Measurements from ENCODE around the gene ELF2. TPM values are rescaled to one million over a fixed set of nuclear protein-coding genes. Genes with fewer than 3 reads are reported as not detected.
"Not testable (repeated sequence)": the region's sequence is repeated elsewhere in the genome, so short reads cannot be mapped to it uniquely, and the experiment has no call there.

Gene ELF2
- polyA plus RNA-seq, 3 donors = 55.3 to 67.1 (median 60.2) TPM

- no peak for DNase-seq
Measured at GRCh38 chr4:139196462-139196861, 19.4 kb upstream of the ELF2 start.

- DNase-seq = no peak
Measured at GRCh38 chr4:139191373-139191772, 14.4 kb upstream of the ELF2 start.

- DNase-seq = no peak
Measured at GRCh38 chr4:139189972-139190371, 13.0 kb upstream of the ELF2 start.

- no peak for DNase-seq
Measured at GRCh38 chr4:139189417-139189749, 12.4 kb upstream of the ELF2 start.

GRCh38 chr4:139188648-139189416 lies 11.8 kb upstream of the ELF2 start:
- DNase-seq = no peak

GRCh38 chr4:139184129-139184528 lies 7.1 kb upstream of the ELF2 start:
- no peak for DNase-seq

- DNase-seq = peak; percentile 95
Measured at GRCh38 chr4:139177869-139178619, 1.0 kb upstream of the ELF2 start.

GRCh38 chr4:139176302-139177048 lies 543 bp downstream of the ELF2 start:
- DNase-seq = peak; percentile 77

GRCh38 chr4:139175646-139176301 lies 1.2 kb downstream of the ELF2 start:
- no peak for DNase-seq

- DNase-seq = no peak
Measured at GRCh38 chr4:139171876-139172691, 4.9 kb downstream of the ELF2 start.

- DNase-seq = no peak
Measured at GRCh38 chr4:139170932-139171331, 6.1 kb downstream of the ELF2 start.

GRCh38 chr4:139167774-139168444 lies 9.1 kb downstream of the ELF2 start:
- no peak for DNase-seq

- no peak for DNase-seq
Measured at GRCh38 chr4:139164731-139165130, 12.3 kb downstream of the ELF2 start.

GRCh38 chr4:139163806-139164206 lies 13.2 kb downstream of the ELF2 start:
- no peak for DNase-seq

GRCh38 chr4:139157977-139158376 lies 19.0 kb downstream of the ELF2 start:
- not testable (repeated sequence) for DNase-seq

GRCh38 chr4:139154952-139155557 lies 22.0 kb downstream of the ELF2 start:
- no peak for DNase-seq

- DNase-seq = no peak
Measured at GRCh38 chr4:139154538-139154937, 22.5 kb downstream of the ELF2 start.

- DNase-seq = no peak
Measured at GRCh38 chr4:139154134-139154421, 22.9 kb downstream of the ELF2 start.

GRCh38 chr4:139153411-139154133 lies 23.4 kb downstream of the ELF2 start:
- DNase-seq = no peak

GRCh38 chr4:139152249-139152648 lies 24.8 kb downstream of the ELF2 start:
- DNase-seq = no peak
